GM21515 (cell line): ENCODE results near the gene CCDC172.

Experiments used
- ATAC-seq: cut with Tn5 transposase; IDR thresholded peaks from one replicate; pipeline ENCODE4 v1.9.1; 2021; ENCODE audit not compliant: unreplicated experiment

CCDC172 gene

DNA sequence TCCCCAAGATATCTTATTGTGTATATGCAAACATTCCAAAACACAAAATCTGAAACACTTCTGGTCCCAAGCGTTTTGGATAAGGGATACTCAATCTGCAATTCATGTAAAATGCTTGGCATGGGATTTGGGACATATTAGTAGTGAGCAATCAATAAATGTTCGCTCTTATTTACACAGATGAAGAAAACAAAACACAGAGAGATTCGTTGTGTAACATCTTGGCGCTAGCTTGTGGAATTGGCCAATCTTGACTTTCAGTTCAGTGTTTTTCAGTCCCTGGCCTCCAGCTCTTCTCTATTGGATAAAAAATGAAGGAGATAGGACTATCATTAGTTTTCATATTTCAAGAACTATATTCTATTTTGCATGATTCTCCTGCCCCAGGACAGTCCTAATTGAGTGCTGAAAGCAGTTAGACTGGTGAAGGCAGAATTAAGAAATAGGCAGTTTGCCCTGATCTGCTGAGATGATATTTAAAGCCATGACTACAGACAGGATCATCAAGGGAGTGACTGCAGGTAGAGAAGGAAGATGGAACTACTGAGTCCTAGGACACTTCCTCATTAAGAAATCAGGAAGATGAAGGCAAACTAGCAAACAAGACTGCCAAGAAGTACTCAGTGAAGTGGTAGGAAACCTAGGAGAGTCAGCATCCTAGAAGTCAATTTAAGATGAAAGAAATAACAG is 105.2 kb downstream of the CCDC172 start:
- no peak for ATAC-seq
